WTC11 (cell line): ENCODE results near the gene SCGB1D4. TPM values are rescaled to one million over a fixed set of nuclear protein-coding genes. Genes with fewer than 3 reads are reported as not detected.

Source experiments
- ATAC-seq: fragments of 200-7000 bp; cut with Tn5 transposase; 2 replicates; pipeline ENCODE4 v1.10.0; 2021; ENCODE audit warnings: mild to moderate bottlenecking, moderate library complexity
- CTCF ChIA-PET: fragments of 300-600 bp; sonication (Branson Sonifier 250); formaldehyde crosslinking; loops from one replicate; lab custom pipeline; 2021; ENCODE audit warnings: antibody characterized with exemption; lab: Charles Lee
- POLR2A ChIA-PET: fragments of 350-600 bp; sonication (Branson Sonifier 250); formaldehyde crosslinking; loops from one replicate; lab custom pipeline; 2021; ENCODE audit warnings: antibody characterized with exemption; lab: Charles Lee
- DNase-seq: peaks from one replicate; pipeline ENCODE4 v3.0.0; 2021; ENCODE audit warnings: low spot score
- H3K27ac Mint-ChIP-seq: 2 replicates; pipeline ENCODE4 v1.8.0; 2021; ENCODE audit warnings: mixed read lengths
- H3K27me3 Mint-ChIP-seq: 2 replicates; pipeline ENCODE4 v1.8.0; 2021; ENCODE audit warnings: low read depth, mild to moderate bottlenecking, moderate library complexity, mixed read lengths
- H3K36me3 Mint-ChIP-seq: 2 replicates; pipeline ENCODE4 v1.8.0; 2021; ENCODE audit warnings: mixed read lengths
- H3K4me1 Mint-ChIP-seq: 2 replicates; pipeline ENCODE4 v1.8.0; 2022; ENCODE audit warnings: mixed read lengths
- H3K4me3 Mint-ChIP-seq: 2 replicates; pipeline ENCODE4 v1.8.0; 2021; ENCODE audit warnings: mild to moderate bottlenecking, moderate library complexity, mixed read lengths
- H3K9me3 Mint-ChIP-seq: 2 replicates; pipeline ENCODE4 v1.8.0; 2021; ENCODE audit warnings: mixed read lengths
- CREM ChIP-seq: sonication (generic); formaldehyde crosslinking; IDR thresholded peaks from 2 replicates; pipeline ENCODE4 v1.8.1; 2022; ENCODE audit warnings: mild to moderate bottlenecking, missing genetic modification reagents, moderate library complexity
- E2F5 ChIP-seq: sonication (generic); formaldehyde crosslinking; IDR thresholded peaks from 2 replicates; pipeline ENCODE4 v1.8.1; 2022; ENCODE audit warnings: mild to moderate bottlenecking, moderate library complexity, missing genetic modification reagents
- ESRRA ChIP-seq: sonication (generic); formaldehyde crosslinking; IDR thresholded peaks from 2 replicates; pipeline ENCODE4 v1.8.1; 2022; ENCODE audit warnings: mild to moderate bottlenecking, missing genetic modification reagents, borderline replicate concordance
- FOXK1 ChIP-seq: sonication (generic); formaldehyde crosslinking; IDR thresholded peaks from 2 replicates; pipeline ENCODE4 v1.8.0; 2022; ENCODE audit warnings: mild to moderate bottlenecking, moderate library complexity, missing genetic modification reagents
- MAX ChIP-seq: sonication (generic); formaldehyde crosslinking; IDR thresholded peaks from 2 replicates; pipeline ENCODE4 v1.8.0; 2022; ENCODE audit warnings: mild to moderate bottlenecking, missing genetic modification reagents
- MLX ChIP-seq: sonication (generic); formaldehyde crosslinking; IDR thresholded peaks from 2 replicates; pipeline ENCODE4 v1.8.1; 2023; ENCODE audit warnings: mild to moderate bottlenecking, missing genetic modification reagents, moderate library complexity
- MYBL2 ChIP-seq: sonication (generic); formaldehyde crosslinking; IDR thresholded peaks from 2 replicates; pipeline ENCODE4 v1.8.1; 2023; ENCODE audit warnings: mild to moderate bottlenecking, moderate library complexity, missing genetic modification reagents
- OVOL2 ChIP-seq: fragments of 250-450 bp; sonication (Bioruptor Pico); IDR thresholded peaks from 2 replicates; pipeline ENCODE4 v1.9.0; 2021; ENCODE audit warnings: mild to moderate bottlenecking, borderline replicate concordance
- RELA ChIP-seq: sonication (generic); formaldehyde crosslinking; IDR thresholded peaks from 2 replicates; pipeline ENCODE4 v1.8.1; 2022; ENCODE audit warnings: missing genetic modification reagents, mild to moderate bottlenecking, borderline replicate concordance
- SP1 ChIP-seq: sonication (generic); formaldehyde crosslinking; conservative IDR thresholded peaks from 2 replicates; pipeline ENCODE4 v1.8.1; 2022; ENCODE audit warnings: missing genetic modification reagents
- USF1 ChIP-seq: sonication (generic); formaldehyde crosslinking; IDR thresholded peaks from 2 replicates; pipeline ENCODE4 v1.8.0; 2022; ENCODE audit warnings: mild to moderate bottlenecking, missing genetic modification reagents
- ZMAT4 ChIP-seq: fragments of 250-450 bp; sonication (Bioruptor Pico); IDR thresholded peaks from 2 replicates; pipeline ENCODE4 v1.9.0; 2021; ENCODE audit warnings: mild to moderate bottlenecking
- ZNF281 ChIP-seq: sonication (generic); formaldehyde crosslinking; IDR thresholded peaks from 2 replicates; pipeline ENCODE4 v1.8.0; 2023; ENCODE audit warnings: mild to moderate bottlenecking, missing genetic modification reagents
- ZNF396 ChIP-seq: fragments of 250-450 bp; sonication (Bioruptor Pico); IDR thresholded peaks from 2 replicates; pipeline ENCODE4 v1.8.0; 2021; ENCODE audit warnings: mild to moderate bottlenecking, moderate library complexity, borderline replicate concordance
- ZNF671 ChIP-seq: fragments of 250-450 bp; sonication (Bioruptor Pico); IDR thresholded peaks from 2 replicates; pipeline ENCODE4 v1.8.0; 2021; ENCODE audit warnings: mild to moderate bottlenecking
- total RNA-seq: library from RNA; stranded (reverse); gene quantifications from 3 replicates; pipeline ENCODE4 v1.2.3, GENCODE V29; 2021
- TF ChIP-seq, protein P1 (sequence below): sonication (generic); formaldehyde crosslinking; IDR thresholded peaks from 2 replicates; pipeline ENCODE4 v1.8.0; 2023; ENCODE audit warnings: missing genetic modification reagents, mild to moderate bottlenecking, borderline replicate concordance
- TF ChIP-seq, protein P2 (sequence below): sonication (generic); formaldehyde crosslinking; IDR thresholded peaks from 2 replicates; pipeline ENCODE4 v1.8.1; 2023; ENCODE audit warnings: mild to moderate bottlenecking, moderate library complexity, missing genetic modification reagents

The SCGB1D4 gene
- total RNA-seq, 1 experiment from 2014 or later, result not detected

GRCh38 chr11:62337303-62338181, 38.7 kb upstream of the SCGB1D4 start, which contains the start of gene ASRGL1:
ASRGL1 (plus strand) TSS chr11:62337448; CDS start chr11:62337978, 530 bp downstream.
- Mint-ChIP-seq H3K9me3 (no peaks in the 10 kb centered on the region), H3K4me3 (peak within 1 kb of the TSS; percentile 92)
- TF ChIP-seq, protein P1, sequence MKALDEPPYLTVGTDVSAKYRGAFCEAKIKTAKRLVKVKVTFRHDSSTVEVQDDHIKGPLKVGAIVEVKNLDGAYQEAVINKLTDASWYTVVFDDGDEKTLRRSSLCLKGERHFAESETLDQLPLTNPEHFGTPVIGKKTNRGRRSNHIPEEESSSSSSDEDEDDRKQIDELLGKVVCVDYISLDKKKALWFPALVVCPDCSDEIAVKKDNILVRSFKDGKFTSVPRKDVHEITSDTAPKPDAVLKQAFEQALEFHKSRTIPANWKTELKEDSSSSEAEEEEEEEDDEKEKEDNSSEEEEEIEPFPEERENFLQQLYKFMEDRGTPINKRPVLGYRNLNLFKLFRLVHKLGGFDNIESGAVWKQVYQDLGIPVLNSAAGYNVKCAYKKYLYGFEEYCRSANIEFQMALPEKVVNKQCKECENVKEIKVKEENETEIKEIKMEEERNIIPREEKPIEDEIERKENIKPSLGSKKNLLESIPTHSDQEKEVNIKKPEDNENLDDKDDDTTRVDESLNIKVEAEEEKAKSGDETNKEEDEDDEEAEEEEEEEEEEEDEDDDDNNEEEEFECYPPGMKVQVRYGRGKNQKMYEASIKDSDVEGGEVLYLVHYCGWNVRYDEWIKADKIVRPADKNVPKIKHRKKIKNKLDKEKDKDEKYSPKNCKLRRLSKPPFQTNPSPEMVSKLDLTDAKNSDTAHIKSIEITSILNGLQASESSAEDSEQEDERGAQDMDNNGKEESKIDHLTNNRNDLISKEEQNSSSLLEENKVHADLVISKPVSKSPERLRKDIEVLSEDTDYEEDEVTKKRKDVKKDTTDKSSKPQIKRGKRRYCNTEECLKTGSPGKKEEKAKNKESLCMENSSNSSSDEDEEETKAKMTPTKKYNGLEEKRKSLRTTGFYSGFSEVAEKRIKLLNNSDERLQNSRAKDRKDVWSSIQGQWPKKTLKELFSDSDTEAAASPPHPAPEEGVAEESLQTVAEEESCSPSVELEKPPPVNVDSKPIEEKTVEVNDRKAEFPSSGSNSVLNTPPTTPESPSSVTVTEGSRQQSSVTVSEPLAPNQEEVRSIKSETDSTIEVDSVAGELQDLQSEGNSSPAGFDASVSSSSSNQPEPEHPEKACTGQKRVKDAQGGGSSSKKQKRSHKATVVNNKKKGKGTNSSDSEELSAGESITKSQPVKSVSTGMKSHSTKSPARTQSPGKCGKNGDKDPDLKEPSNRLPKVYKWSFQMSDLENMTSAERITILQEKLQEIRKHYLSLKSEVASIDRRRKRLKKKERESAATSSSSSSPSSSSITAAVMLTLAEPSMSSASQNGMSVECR (CRISPR knock-in tag), result 0 out of 2 replicates have a peak, but pooled peaks have one; percentile 46
- TF ChIP-seq RELA (CRISPR knock-in tag) (peak; percentile 88; the same call in 1 of the 2 replicates), MAX (CRISPR knock-in tag) (peak; percentile 92), ZNF281 (peak; percentile 4; the same call in 1 of the 2 replicates), ZNF396 (CRISPR knock-in tag) (no peak), CREM (CRISPR knock-in tag) (0 out of 2 replicates have a peak, but pooled peaks have one; percentile 21), ZNF671 (CRISPR knock-in tag) (no peak), ZMAT4 (CRISPR knock-in tag) (no peak), E2F5 (CRISPR knock-in tag) (peak; percentile 89), USF1 (CRISPR knock-in tag) (no peak), MLX (CRISPR knock-in tag) (no peak), OVOL2 (no peak), FOXK1 (CRISPR knock-in tag) (peak; percentile 19; the same call in 1 of the 2 replicates), SP1 (CRISPR knock-in tag) (0 out of 2 replicates have a peak, but pooled peaks have one; percentile 48), MYBL2 (CRISPR knock-in tag) (0 out of 2 replicates have a peak, but pooled peaks have one; percentile 80), ESRRA (0 out of 2 replicates have a peak, but pooled peaks have one; percentile 50)
- TF ChIP-seq, protein P2, sequence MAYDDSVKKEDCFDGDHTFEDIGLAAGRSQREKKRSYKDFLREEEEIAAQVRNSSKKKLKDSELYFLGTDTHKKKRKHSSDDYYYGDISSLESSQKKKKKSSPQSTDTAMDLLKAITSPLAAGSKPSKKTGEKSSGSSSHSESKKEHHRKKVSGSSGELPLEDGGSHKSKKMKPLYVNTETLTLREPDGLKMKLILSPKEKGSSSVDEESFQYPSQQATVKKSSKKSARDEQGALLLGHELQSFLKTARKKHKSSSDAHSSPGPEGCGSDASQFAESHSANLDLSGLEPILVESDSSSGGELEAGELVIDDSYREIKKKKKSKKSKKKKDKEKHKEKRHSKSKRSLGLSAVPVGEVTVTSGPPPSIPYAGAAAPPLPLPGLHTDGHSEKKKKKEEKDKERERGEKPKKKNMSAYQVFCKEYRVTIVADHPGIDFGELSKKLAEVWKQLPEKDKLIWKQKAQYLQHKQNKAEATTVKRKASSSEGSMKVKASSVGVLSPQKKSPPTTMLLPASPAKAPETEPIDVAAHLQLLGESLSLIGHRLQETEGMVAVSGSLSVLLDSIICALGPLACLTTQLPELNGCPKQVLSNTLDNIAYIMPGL (CRISPR knock-in tag), result peak; percentile 79
- TF ChIP-seq, all 79 proteins: peak for 11
- Mint-ChIP-seq H3K36me3 (no peaks in the 10 kb centered on the region), H3K4me1 (peaks cover 26% of the 10 kb centered on the region), H3K27ac (peak within 1 kb of the TSS; percentile 68; the same call in 1 of the 2 replicates), H3K27me3 (peaks cover 35% of the 10 kb centered on the region)
- peak; percentile 90 for ATAC-seq
- CTCF ChIA-PET, result interaction anchor here (0.5 to 1.9 kb wide), 10 partner anchors 12 to 236 kb away, joined by 3 to 7 read pairs (median 5); partner anchors contain the start of gene EEF1G
- DNase-seq, result peak; percentile 93
- POLR2A ChIA-PET, result interaction anchor here (1.1 to 1.4 kb wide), 2 partner anchors 155 to 254 kb away, joined by 3 to 4 read pairs; partner anchors contain the start of gene TUT1
